A549 (cell line): ENCODE measurements around the gene POR. TPM values are rescaled to one million over a fixed set of nuclear protein-coding genes. Genes with fewer than 3 reads are reported as not detected.

ENCODE experiments used
- ATAC-seq, 2 experiments: fragments of 200-7000 bp in 1 of 2; fragments of >200 bp in 1 of 2; cut with Nextera tagmentation in 1 of 2; cut with Tn5 transposase in 1 of 2; 3 replicates each; pipeline versions ENCODE4 v1.8.0 to v1.9.1; 2018 to 2020; ENCODE audit warnings: mild to moderate bottlenecking in 1 of 2, moderate library complexity in 1 of 2
- CTCF ChIA-PET: fragments of 300-600 bp; sonication (Branson Sonifier 250); formaldehyde crosslinking; extraction: SDS; loops from one replicate; lab custom pipeline; 2021; ENCODE audit warnings: antibody characterized with exemption, inconsistent platforms; lab: Yijun Ruan, JAX
- POLR2A ChIA-PET: fragments of 350-600 bp; formaldehyde crosslinking; extraction: SDS; loops from one replicate; lab custom pipeline; 2021; ENCODE audit warnings: antibody characterized with exemption, inconsistent platforms; lab: Yijun Ruan, JAX
- DNase-seq, 2 experiments: peaks; one replicate each; pipeline versions ENCODE4 v3.0.0 to v3.0.0-alpha.2; 2011 to 2016; ENCODE audit warnings: low read depth in 1 of 2, low spot score in 1 of 2
- FAIRE-seq: peaks from 2 replicates; lab custom pipeline; 2011; peaks lifted over from hg19 to GRCh38; lab: Jason Lieb, UNC
- H3K27ac ChIP-seq, 2 experiments: fragments of >200 bp; sonication (Bioruptor Twin); formaldehyde crosslinking; 3 replicates each; pipeline ENCODE4 v1.5.1; 2016 to 2017
- H3K4me1 ChIP-seq: fragments of >200 bp; sonication (Bioruptor Twin); formaldehyde crosslinking; 3 replicates; pipeline ENCODE4 v1.6.1; 2016
- H3K4me2 ChIP-seq: fragments of >200 bp; sonication (Bioruptor Twin); formaldehyde crosslinking; 3 replicates; pipeline ENCODE4 v1.6.1; 2016
- H3K4me3 ChIP-seq: fragments of >200 bp; sonication (Bioruptor Twin); formaldehyde crosslinking; 3 replicates; pipeline ENCODE4 v1.5.1; 2016
- H3K9me3 ChIP-seq: fragments of >200 bp; sonication (Bioruptor Twin); formaldehyde crosslinking; 3 replicates; pipeline ENCODE4 v1.6.1; 2016
- CHD2 ChIP-seq: fragments of 150-350 bp; IDR thresholded peaks from 2 replicates; pipeline ENCODE4 v1.6.1; 2014; ENCODE audit warnings: low read length; ENCODE audit not compliant: partially characterized antibody
- CHD4 ChIP-seq: fragments of 200-600 bp; sonication (generic); IDR thresholded peaks from 2 replicates; pipeline ENCODE4 v1.6.1; 2016; ENCODE audit warnings: antibody characterized with exemption, mild to moderate bottlenecking, borderline replicate concordance
- FOSL2 ChIP-seq, 2 experiments: fragments of 450-650 bp in 1 of 2; fragments of >200 bp in 1 of 2; sonication (Bioruptor Twin) in 1 of 2; formaldehyde crosslinking; IDR thresholded peaks; 2 replicates each; pipeline versions ENCODE4 v1.5.0 to v1.6.1; 2016 to 2020; ENCODE audit warnings: mild to moderate bottlenecking in 1 of 2, moderate library complexity in 1 of 2
- HEYL ChIP-seq: fragments of 250-450 bp; sonication (Bioruptor Pico); IDR thresholded peaks from 2 replicates; pipeline ENCODE4 v1.8.0; 2021; ENCODE audit warnings: mild to moderate bottlenecking, moderate library complexity
- JUN ChIP-seq, 2 experiments: fragments of >200 bp; sonication (Bioruptor Twin); formaldehyde crosslinking; IDR thresholded peaks; 2 replicates in 1 of 2; 3 replicates in 1 of 2; pipeline ENCODE4 v1.6.1; 2016 to 2017
- JUNB ChIP-seq: fragments of >200 bp; sonication (Bioruptor Twin); formaldehyde crosslinking; IDR thresholded peaks from 2 replicates; pipeline ENCODE4 v1.6.1; 2016
- KDM5A ChIP-seq: fragments of 200-600 bp; sonication (generic); IDR thresholded peaks from 2 replicates; pipeline ENCODE4 v1.6.1; 2016; ENCODE audit warnings: antibody characterized with exemption, mild to moderate bottlenecking
- MAFK ChIP-seq: fragments of 450-650 bp; IDR thresholded peaks from 2 replicates; pipeline ENCODE4 v1.6.1; 2014; ENCODE audit not compliant: partially characterized antibody
- MYC ChIP-seq: IDR thresholded peaks from 2 replicates; pipeline ENCODE4 v1.6.1; 2012; ENCODE audit warnings: mild to moderate bottlenecking, inconsistent platforms, low read length, improper control_type of control experiment, borderline replicate concordance
- NFE2L2 ChIP-seq: fragments of 150-350 bp; conservative IDR thresholded peaks from 2 replicates; pipeline ENCODE4 v1.6.1; 2014; ENCODE audit warnings: low read length
- PHF8 ChIP-seq: fragments of 200-600 bp; sonication (generic); IDR thresholded peaks from 2 replicates; pipeline ENCODE4 v1.6.1; 2016; ENCODE audit warnings: low read depth, mild to moderate bottlenecking, antibody characterized with exemption, moderate library complexity, borderline replicate concordance
- POLR2A ChIP-seq: IDR thresholded peaks from 2 replicates; pipeline ENCODE4 v1.6.1; 2012; ENCODE audit warnings: mild to moderate bottlenecking, low read length
- RARB ChIP-seq: fragments of 250-450 bp; sonication (Bioruptor Pico); IDR thresholded peaks from 2 replicates; pipeline ENCODE4 v1.8.0; 2021; ENCODE audit warnings: mild to moderate bottlenecking, moderate library complexity
- SMC3 ChIP-seq: fragments of >200 bp; sonication (Bioruptor Twin); formaldehyde crosslinking; IDR thresholded peaks from 3 replicates; pipeline ENCODE4 v1.6.1; 2018; ENCODE audit warnings: inconsistent platforms
- SREBF2 ChIP-seq: fragments of 450-650 bp; IDR thresholded peaks from 2 replicates; pipeline ENCODE4 v1.6.1; 2014; ENCODE audit warnings: mild to moderate bottlenecking, moderate library complexity
- TFCP2L1 ChIP-seq: fragments of 250-450 bp; sonication (Bioruptor Pico); IDR thresholded peaks from 2 replicates; pipeline ENCODE4 v1.5.0; 2021; ENCODE audit warnings: mild to moderate bottlenecking
- ZFP36 ChIP-seq: fragments of 450-650 bp; IDR thresholded peaks from 2 replicates; pipeline ENCODE4 v1.6.1; 2014; ENCODE audit warnings: borderline replicate concordance; ENCODE audit not compliant: partially characterized antibody
- ZSCAN20 ChIP-seq: fragments of 250-450 bp; sonication (Bioruptor Pico); IDR thresholded peaks from 2 replicates; pipeline ENCODE4 v1.8.0; 2022; ENCODE audit warnings: mild to moderate bottlenecking, moderate library complexity
- WGBS: methylation state at CpG from one replicate; pipeline ENCODE4 v1.1.6; 2017; ENCODE audit errors: missing lambda C conversion rate; 5-methylcytosine and 5-hydroxymethylcytosine counted together
- polyA plus RNA-seq, 4 experiments: library from polyadenylated mRNA; depleted of rRNA in 3 of 4; stranded (reverse); fragments of >200 nt; fragmentation: RNase III in 1 of 4; extraction: RNeasy Plus Mini Kit Qiagen cat#74134 plus additional on column Dnase treatment in 1 of 4; gene quantifications; 2 replicates in 3 of 4; 3 replicates in 1 of 4; pipeline ENCODE4 v1.2.3, GENCODE V29; 2011 to 2017
- TF ChIP-seq, protein P1 (sequence below): fragments of 150-350 bp; IDR thresholded peaks from 2 replicates; pipeline ENCODE4 v1.6.1; 2014; ENCODE audit warnings: low read depth, mild to moderate bottlenecking, low read length
- TF ChIP-seq, protein P2 (sequence below): fragments of 200-600 bp; sonication (generic); IDR thresholded peaks from 2 replicates; pipeline ENCODE4 v1.6.1; 2016; ENCODE audit warnings: antibody characterized with exemption, mild to moderate bottlenecking, moderate library complexity
- TF ChIP-seq, protein P3 (sequence below): fragments of >200 bp; sonication (Bioruptor Twin); formaldehyde crosslinking; IDR thresholded peaks from 3 replicates; pipeline ENCODE4 v1.5.1; 2016
- TF ChIP-seq, protein P4 (sequence below): fragments of 250-450 bp; sonication (Bioruptor Pico); IDR thresholded peaks from 2 replicates; pipeline ENCODE4 v1.5.0; 2021; ENCODE audit warnings: mild to moderate bottlenecking, moderate library complexity, borderline replicate concordance
- TF ChIP-seq, protein P5 (sequence below): fragments of >200 bp; sonication (Bioruptor Twin); formaldehyde crosslinking; IDR thresholded peaks from 3 replicates; pipeline ENCODE4 v1.6.1; 2016

The POR gene
- polyA plus RNA-seq, 2 of the 4 experiments (the other 2 are of a cell fraction), result 71.1 to 109 TPM

DNA sequence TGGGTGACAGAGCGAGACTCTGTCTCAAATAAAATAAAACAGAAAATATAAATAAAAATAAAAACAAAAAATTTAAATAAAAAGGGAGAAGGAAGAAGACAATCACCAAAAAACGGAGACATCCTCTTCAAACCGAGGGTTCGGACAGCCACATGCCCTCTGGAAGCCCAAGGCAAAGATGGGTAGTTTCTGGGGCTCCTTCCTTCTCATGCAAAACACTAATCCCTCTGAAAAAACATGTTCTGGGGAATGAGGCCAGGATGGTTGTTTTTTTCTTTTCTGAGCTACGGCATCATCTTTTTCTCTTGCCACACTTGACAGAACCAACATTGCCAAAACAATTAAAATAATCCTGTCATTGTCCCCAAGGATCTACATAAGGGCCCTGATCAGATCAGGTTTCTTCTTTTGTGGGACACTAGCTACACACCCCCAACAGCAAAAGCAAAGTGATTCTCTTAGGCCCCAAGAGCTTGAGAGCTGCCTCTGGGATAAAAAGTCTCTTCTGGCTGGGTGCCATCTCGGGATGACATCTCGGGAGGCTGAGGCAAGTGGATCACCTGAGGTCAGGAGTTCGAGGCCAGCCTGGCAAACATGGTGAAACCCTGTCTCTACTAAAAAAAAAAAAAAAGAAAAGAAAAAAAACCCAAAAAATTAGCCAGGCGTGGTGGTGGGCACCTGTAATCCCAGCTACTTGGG is 14.2 kb upstream of the POR start:
- Histone ChIP-seq H3K27ac (no peak overlapping the region), H3K4me1 (peaks cover 8% of the 10 kb centered on the region), H3K9me3 (no peaks in the 10 kb centered on the region), H3K4me2 (no peak overlapping the region), H3K4me3 (no peak overlapping the region)
- ATAC-seq, result no peak
- ChIA-PET CTCF (interaction anchor here (1.6 to 1.8 kb wide), 2 partner anchors 10 to 119 kb away, joined by 4 to 6 read pairs; no protein-coding TSS in a partner anchor), POLR2A (no interaction called here)
- TF ChIP-seq, protein P1, sequence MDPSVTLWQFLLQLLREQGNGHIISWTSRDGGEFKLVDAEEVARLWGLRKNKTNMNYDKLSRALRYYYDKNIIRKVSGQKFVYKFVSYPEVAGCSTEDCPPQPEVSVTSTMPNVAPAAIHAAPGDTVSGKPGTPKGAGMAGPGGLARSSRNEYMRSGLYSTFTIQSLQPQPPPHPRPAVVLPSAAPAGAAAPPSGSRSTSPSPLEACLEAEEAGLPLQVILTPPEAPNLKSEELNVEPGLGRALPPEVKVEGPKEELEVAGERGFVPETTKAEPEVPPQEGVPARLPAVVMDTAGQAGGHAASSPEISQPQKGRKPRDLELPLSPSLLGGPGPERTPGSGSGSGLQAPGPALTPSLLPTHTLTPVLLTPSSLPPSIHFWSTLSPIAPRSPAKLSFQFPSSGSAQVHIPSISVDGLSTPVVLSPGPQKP, result no peak
- TF ChIP-seq FOSL2 (IDR thresholded peaks at IDR 0.05) (no peak), FOSL2 (CRISPR knock-in tag; IDR thresholded peaks at IDR 0.05) (no peak), SMC3 (no peak), NFE2L2 (no peak), HEYL (CRISPR knock-in tag) (no peak), RARB (CRISPR knock-in tag) (no peak), CHD2 (no peak), POLR2A (no peak), CHD4 (no peak), MYC (no peak), PHF8 (no peak), KDM5A (no peak)
- TF ChIP-seq, protein P2, sequence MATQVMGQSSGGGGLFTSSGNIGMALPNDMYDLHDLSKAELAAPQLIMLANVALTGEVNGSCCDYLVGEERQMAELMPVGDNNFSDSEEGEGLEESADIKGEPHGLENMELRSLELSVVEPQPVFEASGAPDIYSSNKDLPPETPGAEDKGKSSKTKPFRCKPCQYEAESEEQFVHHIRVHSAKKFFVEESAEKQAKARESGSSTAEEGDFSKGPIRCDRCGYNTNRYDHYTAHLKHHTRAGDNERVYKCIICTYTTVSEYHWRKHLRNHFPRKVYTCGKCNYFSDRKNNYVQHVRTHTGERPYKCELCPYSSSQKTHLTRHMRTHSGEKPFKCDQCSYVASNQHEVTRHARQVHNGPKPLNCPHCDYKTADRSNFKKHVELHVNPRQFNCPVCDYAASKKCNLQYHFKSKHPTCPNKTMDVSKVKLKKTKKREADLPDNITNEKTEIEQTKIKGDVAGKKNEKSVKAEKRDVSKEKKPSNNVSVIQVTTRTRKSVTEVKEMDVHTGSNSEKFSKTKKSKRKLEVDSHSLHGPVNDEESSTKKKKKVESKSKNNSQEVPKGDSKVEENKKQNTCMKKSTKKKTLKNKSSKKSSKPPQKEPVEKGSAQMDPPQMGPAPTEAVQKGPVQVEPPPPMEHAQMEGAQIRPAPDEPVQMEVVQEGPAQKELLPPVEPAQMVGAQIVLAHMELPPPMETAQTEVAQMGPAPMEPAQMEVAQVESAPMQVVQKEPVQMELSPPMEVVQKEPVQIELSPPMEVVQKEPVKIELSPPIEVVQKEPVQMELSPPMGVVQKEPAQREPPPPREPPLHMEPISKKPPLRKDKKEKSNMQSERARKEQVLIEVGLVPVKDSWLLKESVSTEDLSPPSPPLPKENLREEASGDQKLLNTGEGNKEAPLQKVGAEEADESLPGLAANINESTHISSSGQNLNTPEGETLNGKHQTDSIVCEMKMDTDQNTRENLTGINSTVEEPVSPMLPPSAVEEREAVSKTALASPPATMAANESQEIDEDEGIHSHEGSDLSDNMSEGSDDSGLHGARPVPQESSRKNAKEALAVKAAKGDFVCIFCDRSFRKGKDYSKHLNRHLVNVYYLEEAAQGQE, result no peak
- WGBS, result 74% methylated on average over 9 of the region's 9 CpGs
- DNase-seq, result no peak
- no peak for FAIRE-seq

DNA sequence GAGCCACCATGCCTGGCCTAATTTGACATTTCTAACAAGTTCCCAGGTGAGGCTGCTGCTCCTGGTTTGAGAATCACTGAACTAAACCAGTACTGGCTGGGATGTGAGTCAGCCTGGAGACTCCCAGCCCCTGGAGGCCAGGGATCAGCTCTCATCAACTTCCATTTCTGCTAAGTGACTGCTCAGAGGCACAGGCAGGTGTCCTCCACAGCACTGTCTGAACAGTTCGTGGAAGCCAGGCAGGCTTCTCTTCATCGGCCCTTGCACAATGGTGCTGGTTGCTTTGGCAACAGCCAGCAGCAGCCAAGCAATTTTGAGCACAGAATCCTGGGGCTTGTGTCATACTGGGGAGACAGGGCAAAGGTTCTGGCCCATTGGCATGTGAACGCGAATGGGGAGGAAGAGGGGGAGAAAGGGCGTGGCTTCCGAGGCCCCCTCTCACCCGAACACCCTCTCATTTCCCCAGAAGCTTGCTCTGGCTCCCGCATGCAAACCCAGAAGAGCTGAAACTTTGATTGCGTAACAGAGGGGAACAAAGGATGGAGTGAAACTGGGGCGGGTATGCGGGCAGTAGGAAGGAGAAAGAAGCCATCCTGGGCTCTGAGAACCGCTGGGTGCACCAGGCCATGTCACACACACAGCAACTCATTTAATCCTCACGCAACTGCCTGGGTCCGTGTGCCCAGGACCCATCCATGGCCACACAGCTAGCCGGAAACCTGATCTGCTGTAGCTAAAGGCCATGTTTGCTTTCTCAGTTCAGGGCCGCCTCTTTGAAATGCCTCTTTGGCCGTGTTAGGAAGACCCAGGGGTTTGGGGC is 9.0 kb upstream of the POR start:
- Histone ChIP-seq H3K4me1 (peaks cover 28% of the 10 kb centered on the region), H3K4me3 (no peak overlapping the region), H3K4me2 (peak overlapping the region; percentile 60), H3K9me3 (no peaks in the 10 kb centered on the region), H3K27ac (peak overlapping the region; percentile 71 to 82)
- DNase-seq (peak; percentile 47 to 87), ATAC-seq (peak; percentile 92 to 99), FAIRE-seq (no peak)
- CTCF ChIA-PET, result interaction anchor here (1.1 kb wide), 1 partner anchor 39 kb away, joined by 3 read pairs; no protein-coding TSS in a partner anchor
- POLR2A ChIA-PET, result interaction anchor here (0.8 to 2.2 kb wide), 4 partner anchors 9 to 142 kb away, joined by 3 to 25 read pairs (median 3); partner anchors contain the start of genes MDH2, POR and STYXL1
- WGBS, result 23% methylated on average over 15 of the region's 17 CpGs
- TF ChIP-seq, protein P3, sequence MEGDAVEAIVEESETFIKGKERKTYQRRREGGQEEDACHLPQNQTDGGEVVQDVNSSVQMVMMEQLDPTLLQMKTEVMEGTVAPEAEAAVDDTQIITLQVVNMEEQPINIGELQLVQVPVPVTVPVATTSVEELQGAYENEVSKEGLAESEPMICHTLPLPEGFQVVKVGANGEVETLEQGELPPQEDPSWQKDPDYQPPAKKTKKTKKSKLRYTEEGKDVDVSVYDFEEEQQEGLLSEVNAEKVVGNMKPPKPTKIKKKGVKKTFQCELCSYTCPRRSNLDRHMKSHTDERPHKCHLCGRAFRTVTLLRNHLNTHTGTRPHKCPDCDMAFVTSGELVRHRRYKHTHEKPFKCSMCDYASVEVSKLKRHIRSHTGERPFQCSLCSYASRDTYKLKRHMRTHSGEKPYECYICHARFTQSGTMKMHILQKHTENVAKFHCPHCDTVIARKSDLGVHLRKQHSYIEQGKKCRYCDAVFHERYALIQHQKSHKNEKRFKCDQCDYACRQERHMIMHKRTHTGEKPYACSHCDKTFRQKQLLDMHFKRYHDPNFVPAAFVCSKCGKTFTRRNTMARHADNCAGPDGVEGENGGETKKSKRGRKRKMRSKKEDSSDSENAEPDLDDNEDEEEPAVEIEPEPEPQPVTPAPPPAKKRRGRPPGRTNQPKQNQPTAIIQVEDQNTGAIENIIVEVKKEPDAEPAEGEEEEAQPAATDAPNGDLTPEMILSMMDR, result no peak
- TF ChIP-seq TFCP2L1 (CRISPR knock-in tag), result no peak
- TF ChIP-seq, protein P4, sequence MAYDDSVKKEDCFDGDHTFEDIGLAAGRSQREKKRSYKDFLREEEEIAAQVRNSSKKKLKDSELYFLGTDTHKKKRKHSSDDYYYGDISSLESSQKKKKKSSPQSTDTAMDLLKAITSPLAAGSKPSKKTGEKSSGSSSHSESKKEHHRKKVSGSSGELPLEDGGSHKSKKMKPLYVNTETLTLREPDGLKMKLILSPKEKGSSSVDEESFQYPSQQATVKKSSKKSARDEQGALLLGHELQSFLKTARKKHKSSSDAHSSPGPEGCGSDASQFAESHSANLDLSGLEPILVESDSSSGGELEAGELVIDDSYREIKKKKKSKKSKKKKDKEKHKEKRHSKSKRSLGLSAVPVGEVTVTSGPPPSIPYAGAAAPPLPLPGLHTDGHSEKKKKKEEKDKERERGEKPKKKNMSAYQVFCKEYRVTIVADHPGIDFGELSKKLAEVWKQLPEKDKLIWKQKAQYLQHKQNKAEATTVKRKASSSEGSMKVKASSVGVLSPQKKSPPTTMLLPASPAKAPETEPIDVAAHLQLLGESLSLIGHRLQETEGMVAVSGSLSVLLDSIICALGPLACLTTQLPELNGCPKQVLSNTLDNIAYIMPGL (CRISPR knock-in tag), result no peak
- TF ChIP-seq JUNB, result no peak
- no peak for TF ChIP-seq CHD2
- TF ChIP-seq FOSL2 (IDR thresholded peaks at IDR 0.05), result no peak
- peak; percentile 20 for TF ChIP-seq FOSL2 (CRISPR knock-in tag; IDR thresholded peaks at IDR 0.05)
- no peak for TF ChIP-seq JUN (IDR thresholded peaks at IDR 0.05)
- TF ChIP-seq SREBF2, result no peak
- TF ChIP-seq, protein P5, sequence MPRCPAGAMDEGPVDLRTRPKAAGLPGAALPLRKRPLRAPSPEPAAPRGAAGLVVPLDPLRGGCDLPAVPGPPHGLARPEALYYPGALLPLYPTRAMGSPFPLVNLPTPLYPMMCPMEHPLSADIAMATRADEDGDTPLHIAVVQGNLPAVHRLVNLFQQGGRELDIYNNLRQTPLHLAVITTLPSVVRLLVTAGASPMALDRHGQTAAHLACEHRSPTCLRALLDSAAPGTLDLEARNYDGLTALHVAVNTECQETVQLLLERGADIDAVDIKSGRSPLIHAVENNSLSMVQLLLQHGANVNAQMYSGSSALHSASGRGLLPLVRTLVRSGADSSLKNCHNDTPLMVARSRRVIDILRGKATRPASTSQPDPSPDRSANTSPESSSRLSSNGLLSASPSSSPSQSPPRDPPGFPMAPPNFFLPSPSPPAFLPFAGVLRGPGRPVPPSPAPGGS, result no peak
- no peak for TF ChIP-seq MAFK
- no peak for TF ChIP-seq ZSCAN20 (CRISPR knock-in tag)
- peak; percentile 89 for TF ChIP-seq ZFP36
